HG02588 (cell line): ENCODE results near the gene DUSP1.

Experiments used
- ATAC-seq: cut with Tn5 transposase; IDR thresholded peaks from one replicate; pipeline ENCODE4 v1.9.1; 2021; ENCODE audit warnings: mild to moderate bottlenecking, moderate library complexity; ENCODE audit not compliant: unreplicated experiment

DUSP1 gene

DNA sequence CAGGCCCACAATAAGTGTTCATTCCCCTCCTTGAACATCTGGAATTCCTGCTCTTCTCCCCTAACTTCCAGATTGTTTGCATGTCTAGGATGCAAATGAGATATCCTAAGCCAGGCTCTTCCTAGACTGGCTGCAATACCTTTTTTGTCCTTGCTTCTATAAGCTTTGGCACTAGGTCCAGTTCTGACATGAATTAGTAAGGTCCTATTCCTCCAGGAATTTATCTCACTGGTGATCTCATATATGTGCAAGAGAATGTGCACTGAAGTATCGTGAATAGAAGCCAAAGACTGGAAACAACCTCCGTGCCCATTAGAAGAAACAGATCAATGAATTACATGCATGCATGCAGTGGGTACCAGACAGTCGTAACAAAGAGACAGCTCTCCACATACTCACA lies 25.2 kb downstream of the DUSP1 start:
- no peak for ATAC-seq

- ATAC-seq, result no peak
Measured at GRCh38 chr5:172745406-172745805, 25.6 kb downstream of the DUSP1 start.

DNA sequence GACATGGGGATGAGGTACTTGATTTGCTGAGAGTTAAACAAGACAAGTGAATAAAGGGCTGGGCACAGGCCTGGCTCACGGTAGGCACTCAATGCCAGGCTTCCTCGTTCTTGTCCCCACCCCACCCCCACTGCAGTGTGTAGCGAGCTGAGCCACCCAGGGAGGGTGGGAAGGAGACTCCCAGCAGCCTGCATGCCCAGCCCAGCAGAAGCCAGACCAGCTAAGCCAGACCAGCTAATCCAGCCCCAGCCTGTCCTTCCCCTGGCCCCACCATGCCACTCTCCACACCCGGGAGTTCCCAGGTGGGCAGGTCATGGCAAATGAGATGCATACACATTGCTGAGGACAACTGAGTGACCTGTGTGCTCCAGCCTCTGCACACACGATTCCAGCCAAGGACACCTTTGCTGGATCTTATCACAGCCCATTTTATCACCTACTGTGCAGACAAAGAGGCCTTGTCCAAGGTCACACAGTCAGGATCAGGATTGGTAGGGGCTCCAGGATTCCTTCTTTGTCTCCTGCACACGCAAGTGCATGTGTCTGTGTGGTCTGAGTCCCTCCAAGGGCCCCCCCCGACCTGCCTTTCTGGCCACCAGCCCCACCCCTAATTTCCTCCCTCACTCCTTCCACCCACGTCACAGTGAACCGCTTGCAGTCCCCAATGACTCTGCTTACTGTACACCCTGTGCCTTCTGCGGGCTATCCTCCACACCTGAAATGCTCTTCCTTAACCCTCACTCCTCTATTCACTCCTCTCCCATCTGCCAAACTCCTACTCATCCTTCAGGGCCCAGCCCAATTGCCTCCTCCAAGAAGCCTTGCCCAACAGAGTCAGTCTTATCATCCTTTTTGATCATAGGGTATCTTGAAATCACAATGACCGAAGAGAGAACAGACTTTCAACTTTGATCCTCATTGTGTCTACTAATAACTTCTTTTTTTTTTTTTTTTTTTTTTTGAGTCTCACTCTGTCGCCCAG lies 26.6 kb downstream of the DUSP1 start:
- ATAC-seq, result no peak

- ATAC-seq, result no peak
Measured at GRCh38 chr5:172743112-172743959, 27.7 kb downstream of the DUSP1 start.

DNA sequence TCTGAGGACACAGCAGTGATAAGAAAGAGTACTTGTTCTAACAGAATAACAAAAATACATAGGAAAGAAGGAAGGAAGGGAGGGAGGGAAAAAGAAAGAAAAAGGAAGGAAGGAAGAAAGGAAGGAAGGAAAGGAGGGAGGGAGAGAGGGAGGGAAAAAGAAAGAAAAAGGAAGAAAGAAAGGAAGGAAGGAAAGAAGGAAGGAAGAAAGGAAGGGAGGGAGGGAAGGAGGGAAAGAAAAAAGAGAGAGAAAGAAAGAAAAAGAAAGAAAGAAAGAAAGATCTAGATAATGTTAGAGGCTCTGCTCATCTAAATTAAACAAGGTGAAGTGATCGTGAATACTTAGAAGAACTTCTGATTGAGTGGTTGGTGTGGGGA lies 29.8 kb downstream of the DUSP1 start:
- ATAC-seq, result no peak

- ATAC-seq, result no peak
Measured at GRCh38 chr5:172740428-172741205, 30.4 kb downstream of the DUSP1 start.

- no peak for ATAC-seq
Measured at GRCh38 chr5:172739375-172739774, 31.6 kb downstream of the DUSP1 start.

DNA sequence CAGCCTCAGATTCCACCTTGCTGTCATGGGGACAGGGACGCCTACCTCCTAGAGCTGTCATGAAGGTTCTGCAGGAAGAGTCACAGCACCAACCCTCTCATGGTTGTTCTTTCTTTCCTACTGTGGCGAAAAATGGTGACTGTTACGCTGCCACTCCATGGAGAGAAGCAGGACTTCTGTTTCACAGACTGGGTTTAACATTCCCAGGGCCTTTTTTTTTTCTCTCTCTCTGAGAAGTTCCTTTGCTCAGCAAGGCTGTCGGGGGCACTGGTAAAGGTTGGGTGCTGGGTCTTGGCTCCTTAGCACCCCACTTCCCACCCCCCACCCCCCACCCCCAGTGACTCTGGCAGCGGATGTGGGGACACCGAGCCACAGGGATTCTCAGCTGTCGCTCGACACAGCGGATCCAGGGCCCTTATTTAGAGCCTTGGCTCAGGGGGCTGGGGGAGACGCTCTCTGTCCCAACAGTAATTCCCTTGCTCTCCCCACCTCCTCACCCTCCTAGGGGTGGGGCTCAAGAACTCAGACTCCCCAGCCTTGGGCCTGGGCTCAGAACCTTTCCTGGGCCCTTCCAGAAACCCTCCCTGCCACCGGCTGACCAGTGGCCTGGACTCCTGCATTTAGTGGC lies 34.4 kb downstream of the DUSP1 start:
- ATAC-seq, result no peak

- ATAC-seq, result no peak
Measured at GRCh38 chr5:172735141-172735831, 35.7 kb downstream of the DUSP1 start.

GRCh38 chr5:172733974-172734346 lies 37.0 kb downstream of the DUSP1 start:
- ATAC-seq, result no peak

- ATAC-seq, result no peak
Measured at GRCh38 chr5:172733131-172733973, 37.6 kb downstream of the DUSP1 start.

DNA sequence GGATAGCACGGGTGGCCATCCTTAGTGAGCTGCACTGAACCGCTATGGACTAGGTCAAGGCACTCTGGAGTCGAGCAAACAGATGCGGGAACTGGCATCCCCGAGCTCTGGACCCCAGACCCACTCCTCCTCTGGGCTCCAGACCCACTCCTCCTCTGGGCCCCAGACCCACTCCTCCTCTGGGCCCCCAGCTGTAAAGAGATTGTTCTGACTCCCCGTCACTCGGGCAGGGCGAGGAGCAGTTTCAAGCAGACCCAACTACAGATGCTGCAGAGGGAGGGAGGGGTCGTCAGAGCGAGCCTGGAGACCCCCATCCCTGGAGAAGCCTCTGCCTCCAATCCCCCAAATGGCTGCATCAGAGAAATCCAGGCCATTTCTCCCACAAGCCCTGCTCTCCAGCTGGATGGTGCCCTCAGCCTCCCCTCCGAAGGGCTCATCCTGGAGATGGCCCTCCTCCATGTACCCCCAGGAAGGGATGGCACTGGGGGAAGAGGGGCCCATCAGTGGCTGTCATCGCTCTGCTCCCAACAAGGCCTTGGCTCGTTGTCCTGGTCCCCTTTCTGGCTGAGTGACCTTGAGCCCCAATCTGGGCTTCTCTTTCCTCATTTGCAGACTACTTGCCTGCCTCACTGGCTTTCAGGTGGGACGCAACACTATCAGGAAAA lies 38.7 kb downstream of the DUSP1 start:
- ATAC-seq, result no peak

DNA sequence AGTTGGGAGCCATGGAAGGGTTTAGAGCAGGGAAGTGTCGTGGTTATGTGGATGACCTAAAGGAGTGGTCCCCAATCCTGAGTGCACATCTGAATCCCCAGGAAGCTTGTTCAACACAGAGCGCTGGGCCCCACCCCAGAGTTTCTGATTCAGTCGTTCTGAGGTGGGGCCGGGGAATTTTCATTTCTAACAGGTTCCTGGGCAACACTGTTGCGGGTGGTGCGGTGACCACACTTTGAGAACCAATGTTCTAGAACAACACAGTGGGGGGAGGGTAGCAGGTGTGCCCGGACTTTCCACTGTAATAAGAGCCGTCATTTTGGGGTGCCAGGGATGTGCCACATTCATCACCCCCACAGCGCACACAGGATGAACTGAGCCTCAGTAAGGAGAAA lies 39.3 kb downstream of the DUSP1 start:
- ATAC-seq, result no peak

DNA sequence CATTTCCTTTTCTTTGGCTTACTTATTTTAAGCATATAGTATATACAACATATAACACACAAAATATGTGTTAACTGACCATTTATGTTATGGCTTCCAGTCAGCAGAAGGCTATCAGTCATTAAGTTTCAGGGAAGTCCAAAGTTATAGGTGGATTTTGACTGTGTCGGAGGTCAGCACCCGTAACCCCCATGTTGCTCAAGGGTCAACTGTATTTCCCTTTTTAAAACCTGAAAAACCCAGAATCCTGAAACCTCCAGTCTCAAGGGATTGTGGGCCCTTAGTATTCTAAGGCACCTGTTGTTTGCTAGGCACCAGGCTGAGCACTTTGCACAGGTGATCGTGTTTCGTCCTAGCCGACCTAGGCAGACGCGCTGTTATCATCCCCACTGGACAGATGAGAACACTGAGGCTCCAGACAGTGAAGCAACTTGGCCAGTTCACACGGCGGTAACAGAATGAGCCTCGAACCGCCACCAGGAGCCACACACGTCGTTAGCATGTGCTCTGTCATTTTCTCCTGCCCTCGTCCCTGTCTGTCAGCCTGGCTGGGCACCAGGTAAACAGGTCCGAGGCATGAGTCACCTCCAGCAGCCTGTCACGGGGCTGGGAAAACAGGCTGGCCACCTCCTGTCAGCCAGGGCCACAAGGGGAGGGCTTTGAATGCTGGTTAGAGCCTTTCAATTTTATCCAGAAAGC lies 39.9 kb downstream of the DUSP1 start:
- no peak for ATAC-seq

- ATAC-seq, result no peak
Measured at GRCh38 chr5:172730222-172730621, 40.8 kb downstream of the DUSP1 start.

- no peak for ATAC-seq
Measured at GRCh38 chr5:172729588-172729987, 41.4 kb downstream of the DUSP1 start.

- ATAC-seq, result no peak
Measured at GRCh38 chr5:172728481-172729241, 42.3 kb downstream of the DUSP1 start.
